ENCODE measurements around the gene ATG13. TPM values are rescaled to one million over a fixed set of nuclear protein-coding genes. Genes with fewer than 3 reads are reported as not detected.
A peak's percentile ranks its signal among the peaks of the same experiment; 100 is the strongest.

Gene ATG13
- polyA plus RNA-seq, 1 experiment = 57.9 TPM

DNA sequence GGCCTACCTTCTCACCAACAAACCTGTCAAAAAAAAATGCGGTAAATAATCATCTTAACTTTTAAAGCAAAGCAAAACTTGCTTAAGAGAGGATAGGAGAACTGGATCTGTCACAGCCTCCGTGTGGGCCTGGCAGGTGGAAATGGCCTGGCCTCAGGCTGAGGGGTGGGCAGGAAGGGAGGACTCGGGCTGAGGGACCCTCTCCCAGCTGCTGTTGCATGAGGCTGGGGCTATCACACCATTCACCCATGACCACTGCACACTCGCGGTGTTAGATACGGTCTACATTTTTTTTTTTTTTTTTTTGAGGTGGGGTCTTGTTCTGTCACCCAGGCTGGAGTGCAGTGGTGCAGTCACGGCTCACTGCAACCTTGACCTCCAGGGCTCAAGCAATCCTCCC lies 58.6 kb downstream of the ATG13 start:
- H3K9me3 ChIP-seq (ENCODE audit: control insufficient read depth, insufficient read depth, low read length) = no peaks in the 10 kb centered on the region
- H3K27me3 ChIP-seq (ENCODE audit: control insufficient read depth, insufficient read depth, low read length) = no peaks in the 10 kb centered on the region
- DNase-seq (ENCODE audit: low read depth, low spot score) = no peak
- no peak overlapping the region for H3K4me3 ChIP-seq (ENCODE audit: low read depth, low read length)
- POLR2A ChIA-PET = interaction anchor here (0.8 to 2.0 kb wide), 2 partner anchors 8 to 82 kb away, joined by 3 to 7 read pairs; partner anchors contain the start of gene AMBRA1
- CTCF ChIA-PET = interaction anchor here (0.7 kb wide), 1 partner anchor 17 kb away, joined by 3 read pairs; no protein-coding TSS in a partner anchor
- H3K27ac ChIP-seq (ENCODE audit: low read depth, low read length) = peak overlapping the region; percentile 68
- TF ChIP-seq, protein P1, sequence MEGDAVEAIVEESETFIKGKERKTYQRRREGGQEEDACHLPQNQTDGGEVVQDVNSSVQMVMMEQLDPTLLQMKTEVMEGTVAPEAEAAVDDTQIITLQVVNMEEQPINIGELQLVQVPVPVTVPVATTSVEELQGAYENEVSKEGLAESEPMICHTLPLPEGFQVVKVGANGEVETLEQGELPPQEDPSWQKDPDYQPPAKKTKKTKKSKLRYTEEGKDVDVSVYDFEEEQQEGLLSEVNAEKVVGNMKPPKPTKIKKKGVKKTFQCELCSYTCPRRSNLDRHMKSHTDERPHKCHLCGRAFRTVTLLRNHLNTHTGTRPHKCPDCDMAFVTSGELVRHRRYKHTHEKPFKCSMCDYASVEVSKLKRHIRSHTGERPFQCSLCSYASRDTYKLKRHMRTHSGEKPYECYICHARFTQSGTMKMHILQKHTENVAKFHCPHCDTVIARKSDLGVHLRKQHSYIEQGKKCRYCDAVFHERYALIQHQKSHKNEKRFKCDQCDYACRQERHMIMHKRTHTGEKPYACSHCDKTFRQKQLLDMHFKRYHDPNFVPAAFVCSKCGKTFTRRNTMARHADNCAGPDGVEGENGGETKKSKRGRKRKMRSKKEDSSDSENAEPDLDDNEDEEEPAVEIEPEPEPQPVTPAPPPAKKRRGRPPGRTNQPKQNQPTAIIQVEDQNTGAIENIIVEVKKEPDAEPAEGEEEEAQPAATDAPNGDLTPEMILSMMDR (IDR thresholded peaks at IDR 0.05; ENCODE audit: low read depth, low read length) = no peak

DNA sequence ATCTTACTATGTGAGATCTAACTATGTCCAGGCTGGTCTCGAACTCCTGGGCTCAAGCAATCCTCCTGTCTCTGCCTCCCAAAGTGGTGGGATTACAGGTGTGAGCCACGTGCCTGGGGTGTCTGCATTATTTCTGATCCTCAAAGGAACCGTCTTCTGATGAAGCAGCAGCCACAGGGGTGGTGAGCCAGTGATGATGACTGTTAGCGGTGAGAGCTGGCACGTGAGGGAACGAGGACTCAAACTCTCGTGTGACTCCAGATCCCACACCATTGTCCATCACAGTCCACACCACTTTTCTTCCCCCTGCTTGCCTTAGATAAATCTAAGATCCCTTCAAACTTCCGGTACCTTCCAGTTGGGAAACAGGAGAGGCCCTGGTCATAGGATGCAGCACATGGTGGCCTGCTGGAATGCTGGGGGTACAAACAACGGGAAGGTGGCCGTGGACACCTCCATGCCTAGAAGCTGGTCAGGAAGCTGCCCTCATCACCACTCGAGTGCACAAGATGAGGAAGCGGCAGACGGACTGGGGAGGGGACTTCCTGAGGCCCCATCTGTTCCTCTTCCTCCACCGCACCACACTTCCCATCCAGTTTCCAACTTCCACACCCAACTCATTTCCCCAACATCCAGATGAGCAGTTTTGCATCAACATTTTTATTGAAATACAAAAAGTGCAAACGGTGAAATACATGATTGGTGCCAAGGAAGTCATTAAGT lies 59.2 kb downstream of the ATG13 start:
- CTCF ChIA-PET = no interaction called here
- TF ChIP-seq, protein P1 (IDR thresholded peaks at IDR 0.05; ENCODE audit: low read depth, low read length) = no peak
- POLR2A ChIA-PET = interaction anchor here (0.8 to 2.0 kb wide), 2 partner anchors 8 to 83 kb away, joined by 3 to 7 read pairs; partner anchors contain the start of gene AMBRA1
- no peak overlapping the region for H3K27ac ChIP-seq (ENCODE audit: low read depth, low read length)
- no peak overlapping the region for H3K4me3 ChIP-seq (ENCODE audit: low read depth, low read length)
- no peaks in the 10 kb centered on the region for H3K27me3 ChIP-seq (ENCODE audit: control insufficient read depth, insufficient read depth, low read length)
- H3K9me3 ChIP-seq (ENCODE audit: control insufficient read depth, insufficient read depth, low read length) = no peaks in the 10 kb centered on the region
- DNase-seq (ENCODE audit: low read depth, low spot score) = no peak

- ChIA-PET CTCF (no interaction called here), POLR2A (interaction anchor here (0.7 kb wide), 1 partner anchor 28 kb away, joined by 5 read pairs; no protein-coding TSS in a partner anchor)
- H3K27me3 ChIP-seq (ENCODE audit: control insufficient read depth, insufficient read depth, low read length) = no peaks in the 10 kb centered on the region
- no peak overlapping the region for H3K27ac ChIP-seq (ENCODE audit: low read depth, low read length)
- no peak for DNase-seq (ENCODE audit: low read depth, low spot score)
- H3K4me3 ChIP-seq (ENCODE audit: low read depth, low read length) = no peak overlapping the region
- TF ChIP-seq, protein P1 (IDR thresholded peaks at IDR 0.05; ENCODE audit: low read depth, low read length) = no peak
- H3K9me3 ChIP-seq (ENCODE audit: control insufficient read depth, insufficient read depth, low read length) = no peaks in the 10 kb centered on the region
Measured at GRCh38 chr11:46677169-46677568, 59.8 kb downstream of the ATG13 start.

DNA sequence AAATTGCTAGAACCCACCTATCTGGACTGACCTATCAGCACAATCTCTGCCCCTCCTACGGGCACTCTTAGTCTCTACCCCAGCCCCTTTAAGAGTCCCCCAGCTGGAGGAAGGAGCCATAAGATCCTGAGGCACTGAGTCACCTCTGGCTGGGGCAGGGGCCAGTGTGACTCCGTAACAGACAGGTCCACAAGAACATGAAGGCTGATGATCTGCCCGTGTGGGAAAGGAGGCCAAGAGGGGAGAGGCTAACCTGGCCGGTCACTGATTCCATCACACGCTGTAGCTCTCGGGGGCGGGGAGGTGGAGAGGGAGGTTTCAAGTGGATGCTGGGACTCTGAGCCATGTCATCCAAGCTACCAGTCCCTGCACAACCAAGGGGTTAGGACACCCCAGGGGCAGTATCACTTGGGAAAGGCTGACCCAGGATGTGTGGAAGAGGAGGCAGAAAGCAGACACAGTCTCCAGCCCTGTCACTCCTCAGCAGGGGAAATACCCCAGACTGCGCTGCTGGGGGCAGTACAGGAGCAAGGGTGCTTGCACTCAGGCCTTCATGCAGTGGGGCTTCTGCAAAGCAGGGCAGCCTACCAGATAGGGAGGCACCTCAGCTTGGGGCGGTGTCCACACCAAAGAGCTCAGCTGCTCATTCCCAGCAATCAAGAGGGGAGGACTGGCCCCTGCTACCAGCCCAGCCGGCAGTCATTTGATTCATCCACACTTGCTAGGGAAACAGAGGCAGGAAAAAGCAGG lies 60.8 kb downstream of the ATG13 start:
- H3K27me3 ChIP-seq (ENCODE audit: control insufficient read depth, insufficient read depth, low read length) = no peaks in the 10 kb centered on the region
- no peak for DNase-seq (ENCODE audit: low read depth, low spot score)
- H3K27ac ChIP-seq (ENCODE audit: low read depth, low read length) = no peak overlapping the region
- TF ChIP-seq, protein P1 (IDR thresholded peaks at IDR 0.05; ENCODE audit: low read depth, low read length) = no peak
- no peaks in the 10 kb centered on the region for H3K9me3 ChIP-seq (ENCODE audit: control insufficient read depth, insufficient read depth, low read length)
- CTCF ChIA-PET = no interaction called here
- no peak overlapping the region for H3K4me3 ChIP-seq (ENCODE audit: low read depth, low read length)
- POLR2A ChIA-PET = interaction anchor here (0.7 kb wide), 1 partner anchor 29 kb away, joined by 5 read pairs; no protein-coding TSS in a partner anchor

GRCh38 chr11:46678741-46679130 lies 61.4 kb downstream of the ATG13 start:
- Histone ChIP-seq H3K27ac (ENCODE audit: low read depth, low read length) (no peak overlapping the region), H3K4me3 (ENCODE audit: low read depth, low read length) (no peak overlapping the region), H3K27me3 (ENCODE audit: control insufficient read depth, insufficient read depth, low read length) (no peaks in the 10 kb centered on the region), H3K9me3 (ENCODE audit: control insufficient read depth, insufficient read depth, low read length) (no peaks in the 10 kb centered on the region)
- POLR2A ChIA-PET = no interaction called here
- TF ChIP-seq, protein P1 (IDR thresholded peaks at IDR 0.05; ENCODE audit: low read depth, low read length) = no peak
- no peak for DNase-seq (ENCODE audit: low read depth, low spot score)
- CTCF ChIA-PET = no interaction called here
